ENCODE data around the gene CMTM8. TPM values are rescaled to one million over a fixed set of nuclear protein-coding genes. Genes with fewer than 3 reads are reported as not detected.
A peak's percentile ranks its signal among the peaks of the same experiment; 100 is the strongest.

Gene CMTM8
- total RNA-seq, 1 experiment from 2014 or later: 9.0 TPM

- no peak for TF ChIP-seq KAT7 (CRISPR knock-in tag; IDR thresholded peaks at IDR 0.05; ENCODE audit: borderline replicate concordance)
- peak; percentile 67 for TF ChIP-seq CTCF (IDR thresholded peaks at IDR 0.05)
- no peak for TF ChIP-seq MLX (CRISPR knock-in tag; IDR thresholded peaks at IDR 0.05)
- Mint-ChIP-seq H3K27me3 (ENCODE audit: low read depth) (no peaks in the 10 kb centered on the region), H3K27ac (peak overlapping the region; percentile 66; the same call in 1 of the 2 replicates), H3K4me3 (no peak overlapping the region), H3K36me3 (no peaks in the 10 kb centered on the region), H3K4me1 (peaks cover 5% of the 10 kb centered on the region), H3K9me3 (no peaks in the 10 kb centered on the region)
- CTCF ChIA-PET: interaction anchor here (0.5 to 7.6 kb wide), 56 partner anchors 8 to 329 kb away, joined by 3 to 117 read pairs (median 5); partner anchors contain the start of genes CMTM7 and GPD1L
- ATAC-seq (peak; percentile 86), DNase-seq (ENCODE audit: low spot score) (peak; percentile 54)
- POLR2A ChIA-PET: interaction anchor here (0.5 to 0.7 kb wide), 2 partner anchors 19 to 671 kb away, joined by 3 to 5 read pairs; no protein-coding TSS in a partner anchor
These were observed 136.5 kb downstream of the CMTM8 start for GRCh38 chr3:32374788-32375595.

- no peaks in the 10 kb centered on the region for H3K9me3 Mint-ChIP-seq
- no peaks in the 10 kb centered on the region for H3K27me3 Mint-ChIP-seq (ENCODE audit: low read depth)
- CTCF ChIA-PET: interaction anchor here (0.5 to 7.6 kb wide), 16 partner anchors 10 to 303 kb away, joined by 3 to 117 read pairs (median 7); no protein-coding TSS in a partner anchor
- H3K27ac Mint-ChIP-seq: no peak overlapping the region
- POLR2A ChIA-PET: no interaction called here
- peaks cover 7% of the 10 kb centered on the region for H3K4me1 Mint-ChIP-seq
- H3K4me3 Mint-ChIP-seq: no peak overlapping the region
- H3K36me3 Mint-ChIP-seq: no peaks in the 10 kb centered on the region
- TF ChIP-seq ZNF396 (CRISPR knock-in tag; IDR thresholded peaks at IDR 0.05; ENCODE audit: borderline replicate concordance): no peak
- no peak for TF ChIP-seq USF2 (CRISPR knock-in tag; IDR thresholded peaks at IDR 0.05)
- no peak for TF ChIP-seq FOXK1 (CRISPR knock-in tag; IDR thresholded peaks at IDR 0.05)
- TF ChIP-seq JAZF1 (CRISPR knock-in tag; IDR thresholded peaks at IDR 0.05): no peak
- TF ChIP-seq IRF2 (CRISPR knock-in tag; IDR thresholded peaks at IDR 0.05; ENCODE audit: borderline replicate concordance, low read depth): no peak
- TF ChIP-seq EMX1 (CRISPR knock-in tag; IDR thresholded peaks at IDR 0.05): no peak
- no peak for TF ChIP-seq ZBTB43 (CRISPR knock-in tag; IDR thresholded peaks at IDR 0.05)
- no peak for TF ChIP-seq ZNF138 (CRISPR knock-in tag; conservative IDR thresholded peaks at IDR 0.05)
- ATAC-seq (no peak), DNase-seq (ENCODE audit: low spot score) (no peak)
These were observed 137.1 kb downstream of the CMTM8 start for GRCh38 chr3:32375596-32375930.

GRCh38 chr3:32376115-32376514 is 137.6 kb downstream of the CMTM8 start:
- DNase-seq (ENCODE audit: low spot score) (no peak), ATAC-seq (no peak)
- no peaks in the 10 kb centered on the region for H3K27me3 Mint-ChIP-seq (ENCODE audit: low read depth)
- no peaks in the 10 kb centered on the region for H3K9me3 Mint-ChIP-seq
- no peak overlapping the region for H3K4me3 Mint-ChIP-seq
- no peaks in the 10 kb centered on the region for H3K36me3 Mint-ChIP-seq
- ChIA-PET POLR2A (interaction anchor here (0.6 kb wide), 1 partner anchor 15 kb away, joined by 6 read pairs; no protein-coding TSS in a partner anchor), CTCF (interaction anchor here (0.7 to 7.6 kb wide), 11 partner anchors 9 to 104 kb away, joined by 3 to 117 read pairs (median 15); no protein-coding TSS in a partner anchor)
- peaks cover 7% of the 10 kb centered on the region for H3K4me1 Mint-ChIP-seq
- no peak overlapping the region for H3K27ac Mint-ChIP-seq
- TF ChIP-seq ZNF281 (CRISPR knock-in tag; IDR thresholded peaks at IDR 0.05) (no peak), ZNF138 (CRISPR knock-in tag; conservative IDR thresholded peaks at IDR 0.05) (no peak), NFATC4 (CRISPR knock-in tag; IDR thresholded peaks at IDR 0.05) (no peak), ZMAT4 (CRISPR knock-in tag; IDR thresholded peaks at IDR 0.05) (no peak), ELF4 (CRISPR knock-in tag; IDR thresholded peaks at IDR 0.05; ENCODE audit: low read depth) (no peak), ZNF512 (CRISPR knock-in tag; IDR thresholded peaks at IDR 0.05; ENCODE audit: borderline replicate concordance) (no peak), GRHL2 (CRISPR knock-in tag; IDR thresholded peaks at IDR 0.05; ENCODE audit: insufficient replicate concordance, severe bottlenecking) (no peak), FOXP4 (CRISPR knock-in tag; IDR thresholded peaks at IDR 0.05) (no peak)
